ENCODE measurements around the gene SLBP. TPM values are rescaled to one million over a fixed set of nuclear protein-coding genes. Genes with fewer than 3 reads are reported as not detected.

Gene SLBP
- total and polyA plus RNA-seq, 2 donors (not counting 1 experiment from before 2014, with no cell fraction given) = 19.4 to 31.8 TPM

DNA sequence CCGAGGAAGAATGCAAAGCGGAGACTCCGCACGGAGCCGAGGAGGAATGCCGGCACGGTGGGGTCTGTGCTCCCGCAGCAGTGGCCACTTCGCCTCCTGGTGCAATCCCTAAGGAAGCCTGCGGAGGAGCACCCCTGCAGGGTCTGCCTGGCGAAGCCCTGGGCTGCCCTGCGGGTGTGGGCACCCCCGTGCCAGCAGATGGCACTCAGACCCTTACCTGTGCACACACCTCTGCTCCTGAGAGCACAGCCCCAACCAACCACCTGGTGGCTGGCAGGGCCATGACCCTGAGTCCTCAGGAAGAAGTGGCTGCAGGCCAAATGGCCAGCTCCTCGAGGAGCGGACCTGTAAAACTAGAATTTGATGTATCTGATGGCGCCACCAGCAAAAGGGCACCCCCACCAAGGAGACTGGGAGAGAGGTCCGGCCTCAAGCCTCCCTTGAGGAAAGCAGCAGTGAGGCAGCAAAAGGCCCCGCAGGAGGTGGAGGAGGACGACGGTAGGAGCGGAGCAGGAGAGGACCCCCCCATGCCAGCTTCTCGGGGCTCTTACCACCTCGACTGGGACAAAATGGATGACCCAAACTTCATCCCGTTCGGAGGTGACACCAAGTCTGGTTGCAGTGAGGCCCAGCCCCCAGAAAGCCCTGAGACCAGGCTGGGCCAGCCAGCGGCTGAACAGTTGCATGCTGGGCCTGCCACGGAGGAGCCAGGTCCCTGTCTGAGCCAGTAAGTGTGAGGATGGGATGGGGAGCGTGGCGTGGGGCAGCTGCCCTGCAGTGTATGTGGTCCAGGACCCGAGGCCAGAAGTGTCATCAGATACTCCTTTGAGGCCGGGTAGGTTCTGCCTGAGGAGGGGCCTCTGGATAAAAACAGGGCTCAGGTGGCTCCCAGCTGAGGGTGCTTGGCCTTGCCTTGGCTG is 16.2 kb upstream of the SLBP start:
- no peak overlapping the region for H3K4me3 Mint-ChIP-seq
- intact Hi-C loops (cut with micrococcal nuclease) = no loop called here
- CTCF ChIA-PET = interaction anchor here (1.0 to 14.7 kb wide), 3 partner anchors 16 to 35 kb away, joined by 3 to 503 read pairs (median 5); partner anchors contain the start of gene SLBP
- H3K9me3 Mint-ChIP-seq (ENCODE audit: insufficient read depth) = no peaks in the 10 kb centered on the region
- peaks cover 4 to 48% of the 10 kb centered on the region in 2 experiments for H3K36me3 ChIP-seq (replicated peaks in 1 of 2; ENCODE audit: control extremely low read depth in 1 of 2, control insufficient read depth in 1 of 2, extremely low read depth in 1 of 2, insufficient read depth in 2 of 2, low read length in 1 of 2)
- TF ChIP-seq, protein P1, sequence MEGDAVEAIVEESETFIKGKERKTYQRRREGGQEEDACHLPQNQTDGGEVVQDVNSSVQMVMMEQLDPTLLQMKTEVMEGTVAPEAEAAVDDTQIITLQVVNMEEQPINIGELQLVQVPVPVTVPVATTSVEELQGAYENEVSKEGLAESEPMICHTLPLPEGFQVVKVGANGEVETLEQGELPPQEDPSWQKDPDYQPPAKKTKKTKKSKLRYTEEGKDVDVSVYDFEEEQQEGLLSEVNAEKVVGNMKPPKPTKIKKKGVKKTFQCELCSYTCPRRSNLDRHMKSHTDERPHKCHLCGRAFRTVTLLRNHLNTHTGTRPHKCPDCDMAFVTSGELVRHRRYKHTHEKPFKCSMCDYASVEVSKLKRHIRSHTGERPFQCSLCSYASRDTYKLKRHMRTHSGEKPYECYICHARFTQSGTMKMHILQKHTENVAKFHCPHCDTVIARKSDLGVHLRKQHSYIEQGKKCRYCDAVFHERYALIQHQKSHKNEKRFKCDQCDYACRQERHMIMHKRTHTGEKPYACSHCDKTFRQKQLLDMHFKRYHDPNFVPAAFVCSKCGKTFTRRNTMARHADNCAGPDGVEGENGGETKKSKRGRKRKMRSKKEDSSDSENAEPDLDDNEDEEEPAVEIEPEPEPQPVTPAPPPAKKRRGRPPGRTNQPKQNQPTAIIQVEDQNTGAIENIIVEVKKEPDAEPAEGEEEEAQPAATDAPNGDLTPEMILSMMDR (IDR thresholded peaks at IDR 0.05) = no peak
- no peak for TF ChIP-seq EZH2 (IDR thresholded peaks at IDR 0.05; ENCODE audit: borderline replicate concordance, insufficient read depth, low read depth, low read length, poor library complexity, severe bottlenecking)
- no peak overlapping the region for H2AFZ ChIP-seq (ENCODE audit: insufficient read depth, low read depth, low read length, poor library complexity, severe bottlenecking)
- H3K4me2 ChIP-seq (replicated peaks; ENCODE audit: low read depth, low read length, poor library complexity, severe bottlenecking) = no peak overlapping the region
- peaks cover 21% of the 10 kb centered on the region for H4K20me1 ChIP-seq (ENCODE audit: control insufficient read depth, insufficient read depth, low read length, poor library complexity, severe bottlenecking)
- WGBS (ENCODE audit: insufficient coverage) = 96% methylated on average over 30 of the region's 31 CpGs
- no peak for ATAC-seq (ENCODE audit: low read depth)
- peak overlapping the region; percentile 20 for H3K27ac Mint-ChIP-seq
- no peak overlapping the region for H3K9ac ChIP-seq (ENCODE audit: low read length)
- no peaks in the 10 kb centered on the region for H3K9me3 ChIP-seq (ENCODE audit: control extremely low read depth in 1 of 3, control insufficient read depth in 2 of 3, insufficient read depth in 1 of 3, low read length in 2 of 3)
- H3K4me1 ChIP-seq (ENCODE audit: control insufficient read depth in 2 of 2, insufficient read depth in 2 of 2, low read length in 2 of 2) = peaks cover 30 to 33% of the 10 kb centered on the region in 2 donors
- H3K4me1 Mint-ChIP-seq = peaks cover 24% of the 10 kb centered on the region
- H3K4me3 ChIP-seq (ENCODE audit: control extremely low read depth in 1 of 5, extremely low read depth in 1 of 5, insufficient read depth in 1 of 5, low read depth in 2 of 5, low read length in 4 of 5) = no peak overlapping the region
- no peaks in the 10 kb centered on the region for H3K27me3 ChIP-seq (replicated peaks in 1 of 4; ENCODE audit: control extremely low read depth in 1 of 4, control insufficient read depth in 3 of 4, insufficient read depth in 4 of 4, low read length in 3 of 4)
- H3K27ac ChIP-seq (ENCODE audit: low read length in 2 of 2) = no peak overlapping the region
- POLR2A ChIA-PET = no interaction called here
- no peaks in the 10 kb centered on the region for H3K27me3 Mint-ChIP-seq
- DNase-seq = no peak
- peaks cover 71% of the 10 kb centered on the region for H3K79me2 ChIP-seq (ENCODE audit: control insufficient read depth, insufficient read depth, low read length)

All from B cell (primary cell).